Mammary epithelial cell (primary cell): ENCODE measurements around the gene KDM4B.

Experiments used
- CTCF ChIP-seq, 2 donors: IDR thresholded peaks in 1 of 2; conservative IDR thresholded peaks in 1 of 2; 2 replicates each; pipeline ENCODE4 v1.5.1; 2011 to 2012; ENCODE audit warnings: inconsistent platforms in 2 of 2, low read length in 2 of 2, mild to moderate bottlenecking in 2 of 2, control low read depth in 1 of 2, low read depth in 1 of 2; ENCODE audit not compliant: insufficient read depth in 1 of 2; ENCODE audit errors: extremely low read depth in 1 of 2
- EZH2 ChIP-seq: IDR thresholded peaks from 2 replicates; pipeline ENCODE4 v1.6.1; 2012; ENCODE audit warnings: low read length, inconsistent platforms, borderline replicate concordance

GRCh38 chr19:5126498-5127223 is 157.7 kb downstream of the KDM4B start:
- TF ChIP-seq EZH2 (no peak), CTCF (conservative IDR thresholded peaks at IDR 0.05 in 1 of 2, IDR thresholded peaks at IDR 0.05 in 1 of 2; ENCODE audit: extremely low read depth in 1 of 2, insufficient read depth in 1 of 2, low read depth in 1 of 2, low read length in 2 of 2) (no peak)
